Measurements from ENCODE around the gene ATG9B.
A peak's percentile ranks its signal among the peaks of the same experiment; 100 is the strongest.

Gene ATG9B

DNA sequence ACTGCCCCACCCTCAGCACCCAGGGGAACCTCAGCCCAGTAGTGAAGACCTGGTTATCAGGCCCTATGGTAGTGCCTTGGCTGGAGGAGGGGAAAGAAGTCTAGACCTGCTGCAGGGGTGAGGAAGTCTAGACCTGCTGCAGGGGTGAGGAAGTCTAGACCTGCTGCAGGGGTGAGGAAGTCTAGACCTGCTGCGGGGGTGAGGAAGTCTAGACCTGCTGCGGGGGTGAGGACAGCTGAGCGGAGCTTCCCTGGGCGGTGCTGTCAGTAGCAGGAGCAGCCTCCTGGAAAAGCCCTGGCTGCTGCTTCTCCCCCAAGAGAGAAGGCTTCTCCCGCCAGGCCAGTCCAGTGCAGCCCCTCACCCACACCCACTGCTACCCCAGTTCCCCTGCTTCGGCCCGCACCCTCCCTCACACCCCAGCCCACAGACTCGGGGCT is 27.2 kb downstream of the ATG9B start:
- Histone ChIP-seq H3K4me1 (ENCODE audit: control insufficient read depth, insufficient read depth, low read length) (no peaks in the 10 kb centered on the region), H3K36me3 (ENCODE audit: control insufficient read depth, insufficient read depth, low read length) (no peaks in the 10 kb centered on the region), H3K27ac (ENCODE audit: low read depth, low read length) (no peak overlapping the region), H3K9ac (ENCODE audit: low read length) (no peak overlapping the region), H3K27me3 (ENCODE audit: control insufficient read depth, insufficient read depth, low read length) (no peaks in the 10 kb centered on the region), H3K4me3 (ENCODE audit: low read length) (no peak overlapping the region)

DNA sequence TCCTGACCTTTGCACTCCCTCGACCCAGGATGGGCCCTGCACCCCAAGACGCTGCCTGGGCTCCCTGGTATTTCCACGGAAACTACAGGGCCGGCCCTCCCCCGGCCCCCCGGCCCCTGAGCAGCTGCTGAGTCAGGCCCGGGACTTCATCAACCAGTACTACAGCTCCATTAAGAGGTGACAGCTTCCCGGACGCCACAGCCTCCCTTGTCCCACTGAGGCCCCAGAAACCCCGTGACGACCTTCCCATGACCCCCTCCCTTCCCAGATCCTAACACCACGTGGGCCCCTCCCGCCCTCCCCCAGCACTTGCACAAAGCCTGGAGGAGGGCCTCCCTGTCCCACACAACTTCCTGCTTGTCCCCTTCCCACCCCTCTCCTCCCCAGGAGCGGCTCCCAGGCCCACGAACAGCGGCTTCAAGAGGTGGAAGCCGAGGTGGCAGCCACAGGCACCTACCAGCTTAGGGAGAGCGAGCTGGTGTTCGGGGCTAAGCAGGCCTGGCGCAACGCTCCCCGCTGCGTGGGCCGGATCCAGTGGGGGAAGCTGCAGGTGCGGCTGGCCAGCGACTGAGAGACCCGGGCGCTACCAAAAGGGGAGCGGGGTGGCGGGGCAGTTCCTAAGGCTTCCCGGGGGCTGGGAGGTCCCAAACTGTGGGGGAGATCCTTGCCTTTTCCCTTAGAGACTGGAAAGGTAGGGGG is 27.8 kb downstream of the ATG9B start:
- Histone ChIP-seq H3K9ac (ENCODE audit: low read length) (no peak overlapping the region), H3K4me1 (ENCODE audit: control insufficient read depth, insufficient read depth, low read length) (no peaks in the 10 kb centered on the region), H3K27ac (ENCODE audit: low read depth, low read length) (no peak overlapping the region), H3K4me3 (ENCODE audit: low read length) (no peak overlapping the region), H3K27me3 (ENCODE audit: control insufficient read depth, insufficient read depth, low read length) (no peaks in the 10 kb centered on the region), H3K36me3 (ENCODE audit: control insufficient read depth, insufficient read depth, low read length) (no peaks in the 10 kb centered on the region)

DNA sequence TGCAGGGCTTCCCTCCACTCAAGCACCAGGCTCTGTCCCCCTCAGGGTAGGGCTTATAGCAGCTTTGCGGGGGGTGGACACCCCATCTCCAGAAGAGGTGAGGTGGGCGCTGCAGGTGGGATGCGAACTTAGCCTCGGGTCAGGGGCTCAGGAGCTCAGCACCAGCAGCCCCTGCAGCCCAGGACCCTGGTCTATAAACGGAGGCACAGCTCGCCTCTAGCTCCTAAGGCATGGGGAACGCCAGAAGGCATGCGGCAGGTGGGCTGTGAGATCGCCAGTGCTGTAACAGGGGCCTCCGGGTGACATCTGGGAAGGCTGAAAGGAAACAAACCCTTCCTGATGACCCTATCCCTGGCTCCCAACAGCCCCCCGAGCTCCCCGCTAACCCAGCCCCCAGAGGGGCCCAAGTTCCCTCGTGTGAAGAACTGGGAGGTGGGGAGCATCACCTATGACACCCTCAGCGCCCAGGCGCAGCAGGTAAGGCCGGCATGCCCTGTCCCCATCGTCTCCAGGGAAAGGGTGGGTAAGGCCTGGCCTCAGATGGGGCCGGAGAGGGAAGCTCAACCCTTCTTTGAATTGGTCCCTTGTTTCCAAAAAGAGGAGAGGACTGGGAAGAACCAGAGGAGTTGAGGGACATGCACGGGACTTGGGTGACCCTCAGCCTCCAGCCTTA is 29.3 kb downstream of the ATG9B start:
- Histone ChIP-seq H3K27me3 (ENCODE audit: control insufficient read depth, insufficient read depth, low read length) (peaks cover 2% of the 10 kb centered on the region), H3K27ac (ENCODE audit: low read depth, low read length) (no peak overlapping the region), H3K4me3 (ENCODE audit: low read length) (peak overlapping the region; percentile 27)

DNA sequence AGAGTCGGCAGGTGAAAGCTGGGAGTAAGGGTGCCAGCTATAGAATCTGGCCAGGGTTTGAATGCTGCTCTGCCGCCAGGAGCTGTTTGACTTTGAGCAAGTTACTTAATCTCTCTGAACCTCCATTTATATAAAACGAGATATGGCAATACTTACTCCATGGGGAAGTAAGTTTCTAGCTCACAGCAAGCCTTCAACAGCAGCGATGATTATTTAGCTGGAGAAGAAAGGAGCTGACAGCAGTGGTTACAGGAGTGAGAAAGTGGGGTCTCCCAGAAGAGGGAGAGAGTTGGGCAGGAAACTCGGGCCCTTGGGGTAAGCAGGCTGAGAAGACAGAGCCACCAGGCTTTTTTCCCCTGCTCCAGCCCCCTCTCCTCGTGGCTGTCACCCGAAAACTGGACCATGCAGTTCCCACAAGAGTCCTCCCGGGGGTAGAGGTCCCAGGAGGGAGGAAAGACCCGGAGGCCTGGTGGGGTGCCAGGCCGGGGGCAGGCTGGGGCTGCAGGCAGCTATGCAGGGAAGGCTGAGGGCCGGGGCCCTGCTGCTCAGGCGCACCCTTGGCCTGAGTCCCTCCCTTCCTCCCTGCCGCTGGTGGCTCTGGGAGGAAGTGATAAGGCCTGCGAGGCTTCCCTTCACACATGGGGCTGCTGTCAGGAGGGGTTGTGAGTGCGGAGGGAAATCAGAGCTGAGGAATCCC is 30.0 kb downstream of the ATG9B start:
- H3K9ac ChIP-seq (ENCODE audit: low read length), result no peak overlapping the region
- peaks cover 2% of the 10 kb centered on the region for H3K27me3 ChIP-seq (ENCODE audit: control insufficient read depth, insufficient read depth, low read length)
- no peaks in the 10 kb centered on the region for H3K4me1 ChIP-seq (ENCODE audit: control insufficient read depth, insufficient read depth, low read length)
- H3K4me3 ChIP-seq (ENCODE audit: low read length), result peak overlapping the region; percentile 27
- H3K27ac ChIP-seq (ENCODE audit: low read depth, low read length), result no peak overlapping the region
- no peaks in the 10 kb centered on the region for H3K36me3 ChIP-seq (ENCODE audit: control insufficient read depth, insufficient read depth, low read length)

More for the DNA sequence above, 29.3 kb downstream of the ATG9B start:
- Histone ChIP-seq H3K9ac (ENCODE audit: low read length) (no peak overlapping the region), H3K4me1 (ENCODE audit: control insufficient read depth, insufficient read depth, low read length) (no peaks in the 10 kb centered on the region), H3K36me3 (ENCODE audit: control insufficient read depth, insufficient read depth, low read length) (no peaks in the 10 kb centered on the region)

DNA sequence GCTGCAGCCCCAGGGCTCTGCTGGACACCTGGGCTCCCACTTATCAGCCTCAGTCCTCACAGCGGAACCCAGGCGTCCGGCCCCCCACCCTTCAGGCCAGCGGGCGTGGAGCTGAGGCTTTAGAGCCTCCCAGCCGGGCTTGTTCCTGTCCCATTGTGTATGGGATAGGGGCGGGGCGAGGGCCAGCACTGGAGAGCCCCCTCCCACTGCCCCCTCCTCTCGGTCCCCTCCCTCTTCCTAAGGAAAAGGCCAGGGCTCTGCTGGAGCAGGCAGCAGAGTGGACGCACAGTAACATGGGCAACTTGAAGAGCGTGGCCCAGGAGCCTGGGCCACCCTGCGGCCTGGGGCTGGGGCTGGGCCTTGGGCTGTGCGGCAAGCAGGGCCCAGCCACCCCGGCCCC is 30.8 kb downstream of the ATG9B start:
- Histone ChIP-seq H3K4me3 (ENCODE audit: low read length) (no peak overlapping the region), H3K27ac (ENCODE audit: low read depth, low read length) (no peak overlapping the region), H3K9ac (ENCODE audit: low read length) (no peak overlapping the region), H3K4me1 (ENCODE audit: control insufficient read depth, insufficient read depth, low read length) (peaks cover 3% of the 10 kb centered on the region), H3K36me3 (ENCODE audit: control insufficient read depth, insufficient read depth, low read length) (no peaks in the 10 kb centered on the region), H3K27me3 (ENCODE audit: control insufficient read depth, insufficient read depth, low read length) (peaks cover 2% of the 10 kb centered on the region)

DNA sequence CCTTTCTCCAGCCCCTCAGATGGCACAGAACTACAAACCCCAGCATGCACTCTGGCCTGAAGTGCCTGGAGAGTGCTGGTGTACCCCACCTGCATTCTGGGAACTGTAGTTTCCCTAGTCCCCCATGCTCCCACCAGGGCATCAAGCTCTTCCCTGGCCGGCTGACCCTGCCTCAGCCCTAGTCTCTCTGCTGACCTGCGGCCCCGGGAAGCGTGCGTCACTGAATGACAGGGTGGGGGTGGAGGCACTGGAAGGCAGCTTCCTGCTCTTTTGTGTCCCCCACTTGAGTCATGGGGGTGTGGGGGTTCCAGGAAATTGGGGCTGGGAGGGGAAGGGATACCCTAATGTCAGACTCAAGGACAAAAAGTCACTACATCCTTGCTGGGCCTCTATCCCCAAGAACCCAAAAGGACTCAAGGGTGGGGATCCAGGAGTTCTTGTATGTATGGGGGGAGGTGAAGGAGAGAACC is 31.4 kb downstream of the ATG9B start:
- Histone ChIP-seq H3K27me3 (ENCODE audit: control insufficient read depth, insufficient read depth, low read length) (peaks cover 2% of the 10 kb centered on the region), H3K4me3 (ENCODE audit: low read length) (no peak overlapping the region), H3K27ac (ENCODE audit: low read depth, low read length) (no peak overlapping the region), H3K9ac (ENCODE audit: low read length) (no peak overlapping the region), H3K36me3 (ENCODE audit: control insufficient read depth, insufficient read depth, low read length) (no peaks in the 10 kb centered on the region), H3K4me1 (ENCODE audit: control insufficient read depth, insufficient read depth, low read length) (peaks cover 7% of the 10 kb centered on the region)

DNA sequence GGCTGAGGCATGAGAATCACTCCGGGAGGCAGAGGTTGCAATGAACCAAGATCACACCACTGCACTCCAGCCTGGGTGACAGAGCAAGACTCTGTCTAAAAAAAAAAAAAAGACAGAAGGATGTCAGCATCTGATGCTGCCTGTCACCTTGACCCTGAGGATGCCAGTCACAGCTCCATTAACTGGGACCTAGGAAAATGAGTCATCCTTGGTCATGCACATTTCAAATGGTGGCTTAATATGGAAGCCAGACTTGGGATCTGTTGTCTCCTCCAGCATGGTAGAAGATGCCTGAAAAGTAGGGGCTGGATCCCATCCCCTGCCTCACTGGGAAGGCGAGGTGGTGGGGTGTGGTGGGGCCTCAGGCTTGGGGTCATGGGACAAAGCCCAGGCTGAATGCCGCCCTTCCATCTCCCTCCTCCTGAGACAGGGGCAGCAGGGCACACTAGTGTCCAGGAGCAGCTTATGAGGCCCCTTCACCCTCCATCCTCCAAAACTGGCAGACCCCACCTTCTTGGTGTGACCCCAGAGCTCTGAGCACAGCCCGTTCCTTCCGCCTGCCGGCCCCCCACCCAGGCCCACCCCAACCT is 32.1 kb downstream of the ATG9B start:
- Histone ChIP-seq H3K4me3 (ENCODE audit: low read length) (no peak overlapping the region), H3K27ac (ENCODE audit: low read depth, low read length) (no peak overlapping the region), H3K27me3 (ENCODE audit: control insufficient read depth, insufficient read depth, low read length) (peaks cover 2% of the 10 kb centered on the region), H3K4me1 (ENCODE audit: control insufficient read depth, insufficient read depth, low read length) (peaks cover 7% of the 10 kb centered on the region), H3K36me3 (ENCODE audit: control insufficient read depth, insufficient read depth, low read length) (no peaks in the 10 kb centered on the region), H3K9ac (ENCODE audit: low read length) (no peak overlapping the region)

DNA sequence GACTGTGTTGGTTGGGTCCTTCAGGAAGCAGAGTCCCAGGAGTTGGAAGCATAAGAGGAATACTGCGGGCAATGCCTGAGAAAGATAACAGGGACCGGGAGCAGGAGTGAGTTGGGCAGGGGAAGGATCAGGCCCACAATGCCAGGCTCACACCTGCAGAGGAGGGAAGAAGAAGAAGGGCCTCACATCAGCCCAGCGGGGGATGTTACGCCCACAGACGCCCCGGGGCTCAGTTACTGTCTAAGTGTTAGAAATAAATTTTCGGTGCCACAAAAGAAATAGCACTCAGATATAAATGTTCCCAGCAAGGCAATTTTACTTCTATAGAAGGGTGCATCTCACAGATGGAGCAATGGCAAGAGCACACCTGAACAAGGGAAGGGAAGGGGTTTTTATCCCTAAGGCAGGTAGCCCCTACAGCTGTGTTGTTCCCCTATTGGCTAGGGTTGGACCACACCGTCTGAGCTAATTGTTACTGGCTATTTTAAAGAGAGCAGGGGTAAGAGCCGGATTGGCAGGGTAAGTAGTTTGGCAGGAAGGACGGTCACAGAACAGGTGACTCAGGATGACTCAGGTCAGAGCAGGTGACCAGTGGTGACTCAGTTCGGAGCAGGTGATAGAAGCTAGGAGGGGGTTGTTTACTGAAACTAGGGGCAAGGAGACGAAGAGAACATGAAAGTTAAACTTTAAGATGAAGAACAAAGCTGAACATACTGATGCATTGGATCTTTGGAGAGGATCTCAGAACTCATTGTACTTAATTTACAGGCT is 33.7 kb downstream of the ATG9B start, which contains the start of gene NOS3:
TSS of gene NOS3 (plus strand) at position 602 of the 771 bp plus-strand sequence. CDS start 2,787 bp downstream, outside the sequence.
- Histone ChIP-seq H3K4me1 (ENCODE audit: control insufficient read depth, insufficient read depth, low read length) (peaks cover 7% of the 10 kb centered on the region), H3K27me3 (ENCODE audit: control insufficient read depth, insufficient read depth, low read length) (peaks cover 4% of the 10 kb centered on the region), H3K4me3 (ENCODE audit: low read length) (no peak within 1 kb of the TSS), H3K36me3 (ENCODE audit: control insufficient read depth, insufficient read depth, low read length) (no peaks in the 10 kb centered on the region), H3K9ac (ENCODE audit: low read length) (no peak within 1 kb of the TSS), H3K27ac (ENCODE audit: low read depth, low read length) (no peak within 1 kb of the TSS)

DNA sequence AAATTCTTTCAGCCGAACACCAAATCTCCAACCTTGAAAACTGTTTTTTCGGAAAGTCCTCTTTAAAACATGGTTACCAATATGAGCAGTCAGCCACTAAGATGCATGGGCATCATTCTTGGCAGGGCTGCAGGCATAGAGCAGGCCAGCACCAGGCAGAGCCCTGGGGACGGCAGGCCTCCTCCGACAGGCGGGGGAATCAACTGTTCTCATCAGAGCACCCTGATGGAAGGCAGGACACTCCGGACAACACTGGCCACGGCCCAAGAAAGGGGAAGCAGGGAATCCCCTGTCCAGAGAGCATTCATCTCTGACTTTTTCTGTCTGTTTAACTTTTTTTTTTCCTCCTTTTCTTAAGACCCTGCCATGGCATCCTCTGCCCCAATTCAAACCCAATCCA is 34.8 kb downstream of the ATG9B start:
- Histone ChIP-seq H3K27me3 (ENCODE audit: control insufficient read depth, insufficient read depth, low read length) (peaks cover 4% of the 10 kb centered on the region), H3K27ac (ENCODE audit: low read depth, low read length) (peak overlapping the region; percentile 63), H3K9ac (ENCODE audit: low read length) (no peak overlapping the region), H3K4me3 (ENCODE audit: low read length) (no peak overlapping the region), H3K4me1 (ENCODE audit: control insufficient read depth, insufficient read depth, low read length) (peaks cover 7% of the 10 kb centered on the region), H3K36me3 (ENCODE audit: control insufficient read depth, insufficient read depth, low read length) (no peaks in the 10 kb centered on the region)

DNA sequence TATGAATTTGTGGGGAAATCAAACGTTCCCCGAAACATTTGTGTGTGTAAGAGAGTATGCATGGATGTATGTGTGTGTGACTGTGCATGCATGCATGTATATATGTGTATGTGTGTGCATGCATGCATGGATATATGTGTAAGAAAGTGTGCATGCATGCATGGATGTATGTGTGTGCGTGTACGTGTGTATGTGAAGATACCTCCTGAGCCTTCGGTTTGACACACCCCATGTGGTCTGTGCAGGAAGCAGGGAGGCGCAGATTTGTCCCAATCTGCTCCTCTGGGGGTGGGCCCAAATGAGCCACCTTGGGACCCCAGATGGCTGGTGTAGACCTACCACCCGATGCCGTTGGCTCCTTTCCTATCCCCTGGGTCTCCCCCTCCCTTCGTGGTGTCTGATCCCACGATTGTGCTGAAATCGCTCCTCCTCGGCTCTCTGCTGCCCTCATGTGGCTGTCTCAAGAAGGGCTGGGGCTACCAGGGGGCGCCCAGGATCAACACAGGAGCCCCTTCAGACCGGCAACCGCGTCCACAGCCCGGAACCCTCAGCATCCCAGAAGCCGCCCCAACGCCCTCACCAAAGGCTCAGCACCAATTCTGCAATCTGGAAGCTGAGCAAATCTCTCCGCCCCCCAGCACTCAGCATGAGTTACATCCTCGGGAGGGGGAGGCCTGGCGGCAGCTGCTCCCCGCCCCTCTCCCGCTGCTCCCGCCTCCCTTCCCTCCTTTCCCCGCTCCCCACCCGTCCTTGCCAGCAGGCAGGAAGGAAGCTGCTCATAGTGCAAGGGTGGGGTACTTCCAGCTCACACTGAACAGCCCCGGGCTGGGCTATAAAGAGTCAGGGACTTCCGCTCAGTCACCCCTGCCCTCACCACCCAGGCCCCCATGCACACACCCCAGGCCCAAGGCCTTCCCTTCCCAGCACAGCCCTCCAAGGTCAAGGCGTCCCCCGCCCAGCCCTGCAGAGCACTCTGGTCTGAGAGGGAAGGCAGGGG is 35.8 kb downstream of the ATG9B start:
- H3K4me3 ChIP-seq (ENCODE audit: low read length), result no peak overlapping the region
- H3K27ac ChIP-seq (ENCODE audit: low read depth, low read length), result peak overlapping the region; percentile 63
- H3K27me3 ChIP-seq (ENCODE audit: control insufficient read depth, insufficient read depth, low read length), result peaks cover 4% of the 10 kb centered on the region
- no peak overlapping the region for H3K9ac ChIP-seq (ENCODE audit: low read length)
- no peaks in the 10 kb centered on the region for H3K36me3 ChIP-seq (ENCODE audit: control insufficient read depth, insufficient read depth, low read length)
- peaks cover 7% of the 10 kb centered on the region for H3K4me1 ChIP-seq (ENCODE audit: control insufficient read depth, insufficient read depth, low read length)

DNA sequence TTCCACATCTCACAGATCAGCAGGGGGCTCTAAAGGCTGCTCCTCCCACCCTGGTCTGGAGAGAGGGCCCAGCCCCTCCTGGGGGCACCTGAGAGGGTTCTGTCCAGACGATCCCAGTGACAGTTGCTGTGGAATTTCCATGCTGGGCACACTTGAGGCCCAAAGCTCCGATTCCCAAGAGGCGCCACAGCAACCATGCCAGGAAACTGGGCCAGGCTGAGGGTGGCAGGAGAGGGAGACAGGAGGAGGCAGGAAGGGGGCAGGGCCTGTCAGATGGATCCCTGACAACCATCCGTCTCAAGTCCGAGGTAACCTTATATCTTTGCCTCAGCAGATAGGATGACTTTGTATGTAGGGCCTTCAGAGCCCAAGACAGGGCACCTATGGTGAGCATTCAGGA is 37.7 kb downstream of the ATG9B start:
- Histone ChIP-seq H3K9ac (ENCODE audit: low read length) (no peak overlapping the region), H3K27me3 (ENCODE audit: control insufficient read depth, insufficient read depth, low read length) (peaks cover 4% of the 10 kb centered on the region), H3K4me1 (ENCODE audit: control insufficient read depth, insufficient read depth, low read length) (peaks cover 7% of the 10 kb centered on the region), H3K27ac (ENCODE audit: low read depth, low read length) (no peak overlapping the region), H3K36me3 (ENCODE audit: control insufficient read depth, insufficient read depth, low read length) (no peaks in the 10 kb centered on the region), H3K4me3 (ENCODE audit: low read length) (no peak overlapping the region)

All from rectal smooth muscle tissue (tissue), 1 donor.